Neural cell (in vitro differentiated cells): ENCODE data around the gene COL16A1.

Experiments used
- CTCF ChIP-seq: fragments of 450-650 bp; IDR thresholded peaks from 2 replicates; pipeline ENCODE4 v1.5.1; 2014; ENCODE audit warnings: antibody characterized with exemption, mild to moderate bottlenecking, moderate library complexity; ENCODE audit not compliant: poor library complexity, severe bottlenecking
- EP300 ChIP-seq: fragments of 450-650 bp; conservative IDR thresholded peaks from 2 replicates; pipeline ENCODE4 v1.6.1; 2014; ENCODE audit warnings: antibody characterized with exemption, mild to moderate bottlenecking, moderate library complexity; ENCODE audit not compliant: poor library complexity, severe bottlenecking
- EZH2 ChIP-seq: fragments of 200-600, 300-800 bp; shearing (Covaris generic), sonication (generic); IDR thresholded peaks from 2 replicates; pipeline ENCODE4 v1.6.1; 2014; ENCODE audit warnings: antibody characterized with exemption, low read length, borderline replicate concordance, mild to moderate bottlenecking; ENCODE audit not compliant: insufficient read depth, poor library complexity, severe bottlenecking
- POLR2AphosphoS5 ChIP-seq: IDR thresholded peaks from 2 replicates; pipeline ENCODE4 v1.6.1; 2012
- RAD21 ChIP-seq: fragments of 450-650 bp; conservative IDR thresholded peaks from 2 replicates; pipeline ENCODE4 v1.6.1; 2014; ENCODE audit warnings: antibody characterized with exemption, mild to moderate bottlenecking, moderate library complexity
- SMC3 ChIP-seq: fragments of 450-650 bp; conservative IDR thresholded peaks from 2 replicates; pipeline ENCODE4 v1.6.1; 2014; ENCODE audit warnings: antibody characterized with exemption, mild to moderate bottlenecking, moderate library complexity; ENCODE audit not compliant: poor library complexity

- no peak for TF ChIP-seq EP300
- no peak for TF ChIP-seq CTCF
- no peak for TF ChIP-seq RAD21
- TF ChIP-seq SMC3 = no peak
- TF ChIP-seq POLR2AphosphoS5 = no peak
- no peak for TF ChIP-seq EZH2
Observed at GRCh38 chr1:31607360-31607759, 96.5 kb downstream of the COL16A1 start.
